BJ (cell line): ENCODE measurements around the gene PLXND1. TPM values are rescaled to one million over a fixed set of nuclear protein-coding genes. Genes with fewer than 3 reads are reported as not detected.

Source experiments
- CTCF ChIA-PET: fragments of 350-600 bp; formaldehyde crosslinking; extraction: SDS; loops from one replicate; lab custom pipeline; 2021; ENCODE audit warnings: antibody characterized with exemption, inconsistent platforms; lab: Yijun Ruan, JAX
- POLR2A ChIA-PET: fragments of 300-600 bp; sonication (Branson Sonifier 250); formaldehyde crosslinking; extraction: SDS; loops from one replicate; lab custom pipeline; 2021; ENCODE audit warnings: antibody characterized with exemption; lab: Charles Lee
- DNase-seq: peaks from one replicate; pipeline ENCODE4 v3.0.0-alpha.2; 2011; ENCODE audit warnings: low read depth
- H3K27me3 ChIP-seq: 2 replicates; pipeline ENCODE4 v1.6.0; 2011; ENCODE audit warnings: low read length; ENCODE audit not compliant: control insufficient read depth, insufficient read depth
- H3K36me3 ChIP-seq: 2 replicates; pipeline ENCODE4 v1.5.1; 2011; ENCODE audit warnings: low read length; ENCODE audit not compliant: control insufficient read depth, insufficient read depth
- H3K4me3 ChIP-seq: 2 replicates; pipeline ENCODE4 v1.5.1; 2011; ENCODE audit warnings: low read depth, mild to moderate bottlenecking, control low read depth, low read length
- polyA plus RNA-seq: library from polyadenylated mRNA; depleted of rRNA; stranded (reverse); fragments of >200 nt; gene quantifications from 2 replicates; pipeline ENCODE4 v1.2.3, GENCODE V29; 2011
- TF ChIP-seq, protein P1 (sequence below): IDR thresholded peaks from 2 replicates; pipeline ENCODE4 v1.5.1; 2011; ENCODE audit warnings: low read depth, mild to moderate bottlenecking, control low read depth, inconsistent platforms, low read length, moderate library complexity; ENCODE audit not compliant: insufficient read depth

The PLXND1 gene
- polyA plus RNA-seq, 1 experiment, result 128 TPM

DNA sequence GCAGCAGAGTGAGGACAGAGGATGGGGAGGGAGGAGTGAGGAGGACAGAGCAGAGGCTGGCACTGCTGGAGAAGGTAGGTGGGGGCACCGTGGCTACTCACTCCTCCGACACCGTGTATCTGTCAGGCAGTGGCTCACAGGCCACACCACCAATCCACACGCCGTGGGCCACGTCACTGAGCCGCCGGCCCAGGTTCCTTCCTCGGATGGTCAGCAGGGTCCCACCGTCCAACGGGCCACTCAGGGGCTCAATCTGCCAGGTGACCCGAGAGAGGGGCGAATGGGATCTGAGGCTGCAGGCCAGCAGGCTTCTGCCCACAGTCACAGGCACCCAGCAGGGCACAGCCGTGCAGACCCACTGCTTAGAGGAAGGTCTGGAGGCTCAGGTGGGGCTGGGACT is 33.0 kb downstream of the PLXND1 start:
- Histone ChIP-seq H3K27me3 (no peaks in the 10 kb centered on the region), H3K36me3 (peaks cover 37% of the 10 kb centered on the region), H3K4me3 (no peak overlapping the region)
- ChIA-PET CTCF (interaction anchor here (0.7 kb wide), 1 partner anchor 9 kb away, joined by 3 read pairs; no protein-coding TSS in a partner anchor), POLR2A (no interaction called here)
- TF ChIP-seq, protein P1, sequence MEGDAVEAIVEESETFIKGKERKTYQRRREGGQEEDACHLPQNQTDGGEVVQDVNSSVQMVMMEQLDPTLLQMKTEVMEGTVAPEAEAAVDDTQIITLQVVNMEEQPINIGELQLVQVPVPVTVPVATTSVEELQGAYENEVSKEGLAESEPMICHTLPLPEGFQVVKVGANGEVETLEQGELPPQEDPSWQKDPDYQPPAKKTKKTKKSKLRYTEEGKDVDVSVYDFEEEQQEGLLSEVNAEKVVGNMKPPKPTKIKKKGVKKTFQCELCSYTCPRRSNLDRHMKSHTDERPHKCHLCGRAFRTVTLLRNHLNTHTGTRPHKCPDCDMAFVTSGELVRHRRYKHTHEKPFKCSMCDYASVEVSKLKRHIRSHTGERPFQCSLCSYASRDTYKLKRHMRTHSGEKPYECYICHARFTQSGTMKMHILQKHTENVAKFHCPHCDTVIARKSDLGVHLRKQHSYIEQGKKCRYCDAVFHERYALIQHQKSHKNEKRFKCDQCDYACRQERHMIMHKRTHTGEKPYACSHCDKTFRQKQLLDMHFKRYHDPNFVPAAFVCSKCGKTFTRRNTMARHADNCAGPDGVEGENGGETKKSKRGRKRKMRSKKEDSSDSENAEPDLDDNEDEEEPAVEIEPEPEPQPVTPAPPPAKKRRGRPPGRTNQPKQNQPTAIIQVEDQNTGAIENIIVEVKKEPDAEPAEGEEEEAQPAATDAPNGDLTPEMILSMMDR, result no peak
- DNase-seq, result no peak

DNA sequence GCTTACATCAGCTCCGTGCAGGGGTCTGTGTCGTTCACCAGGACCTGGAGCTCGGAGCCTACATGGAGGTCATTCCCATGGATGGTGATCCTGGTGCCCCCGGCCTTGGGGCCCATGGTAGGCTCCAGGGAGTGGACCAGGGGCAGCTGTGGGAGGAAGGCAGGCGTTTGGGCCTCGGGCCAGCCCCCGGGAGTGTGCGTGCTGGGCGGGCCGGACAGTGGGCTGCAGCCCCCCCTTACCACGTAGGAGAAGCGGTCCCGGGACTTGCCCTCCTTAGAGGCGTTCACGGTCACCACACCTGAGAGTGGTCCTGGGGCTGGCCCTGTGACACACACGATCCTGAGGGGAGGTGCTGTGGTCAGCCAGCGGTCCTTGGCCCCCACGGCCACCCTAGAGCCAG is 33.9 kb downstream of the PLXND1 start:
- Histone ChIP-seq H3K27me3 (no peaks in the 10 kb centered on the region), H3K36me3 (peaks cover 35% of the 10 kb centered on the region), H3K4me3 (no peak overlapping the region)
- ChIA-PET POLR2A (no interaction called here), CTCF (no interaction called here)
- TF ChIP-seq, protein P1, result no peak
- DNase-seq, result no peak

GRCh38 chr3:129571605-129572547 is 34.6 kb downstream of the PLXND1 start:
- TF ChIP-seq, protein P1, result no peak
- CTCF ChIA-PET, result no interaction called here
- no peak for DNase-seq
- POLR2A ChIA-PET, result no interaction called here
- Histone ChIP-seq H3K27me3 (no peaks in the 10 kb centered on the region), H3K4me3 (no peak overlapping the region), H3K36me3 (peaks cover 35% of the 10 kb centered on the region)

DNA sequence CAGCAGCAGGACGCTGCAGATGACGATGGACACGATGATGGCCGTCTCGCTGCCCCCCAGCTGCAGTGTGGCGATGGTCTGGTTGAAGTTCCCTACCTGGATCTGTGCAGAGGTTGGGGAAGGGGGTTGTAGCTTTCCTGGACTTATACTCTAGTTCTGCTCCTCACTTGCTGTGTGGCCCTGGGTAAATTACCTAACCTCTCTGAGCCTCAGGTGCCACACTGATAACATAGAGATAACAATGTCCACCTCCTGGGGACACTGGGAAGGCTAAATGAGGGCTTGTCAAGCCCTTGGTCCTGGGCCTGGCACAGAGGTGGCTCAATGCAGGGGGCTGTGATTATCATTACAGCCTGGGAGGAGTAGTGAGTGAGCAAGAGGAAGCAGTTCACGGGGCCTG is 36.6 kb downstream of the PLXND1 start:
- POLR2A ChIA-PET, result no interaction called here
- Histone ChIP-seq H3K27me3 (no peaks in the 10 kb centered on the region), H3K36me3 (peaks cover 33% of the 10 kb centered on the region), H3K4me3 (no peak overlapping the region)
- TF ChIP-seq, protein P1, result no peak
- CTCF ChIA-PET, result interaction anchor here (1.7 kb wide), 1 partner anchor 11 kb away, joined by 3 read pairs; no protein-coding TSS in a partner anchor
- DNase-seq, result no peak

DNA sequence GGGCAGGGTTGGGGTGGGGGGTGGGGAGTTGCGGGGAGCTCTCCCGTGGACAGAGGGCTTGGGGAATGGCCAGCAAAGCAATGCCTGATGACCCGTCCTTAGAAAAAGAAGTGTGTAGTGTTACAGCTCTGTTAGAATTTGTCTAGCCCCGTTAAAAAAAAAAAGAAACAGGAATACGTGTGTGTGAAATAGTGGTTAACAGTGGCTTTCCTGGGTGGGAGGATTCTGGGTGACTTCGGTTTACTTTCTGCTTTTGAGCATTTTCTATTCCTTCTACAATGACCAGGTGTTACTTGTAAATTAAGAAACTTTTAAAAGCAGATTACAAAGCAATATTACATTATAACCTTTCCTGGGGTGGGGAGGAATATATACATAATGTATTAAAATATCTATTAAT is 38.5 kb downstream of the PLXND1 start:
- CTCF ChIA-PET, result interaction anchor here (1.2 kb wide), 1 partner anchor 81 kb away, joined by 3 read pairs; no protein-coding TSS in a partner anchor
- TF ChIP-seq, protein P1, result no peak
- Histone ChIP-seq H3K4me3 (no peak overlapping the region), H3K27me3 (no peaks in the 10 kb centered on the region), H3K36me3 (peaks cover 30% of the 10 kb centered on the region)
- no peak for DNase-seq
- POLR2A ChIA-PET, result no interaction called here
